Hepatocyte (in vitro differentiated cells): ENCODE measurements around the gene PRDM16. TPM values are rescaled to one million over a fixed set of nuclear protein-coding genes. Genes with fewer than 3 reads are reported as not detected.

Source experiments
- DNase-seq: peaks from one replicate; pipeline ENCODE4 v3.0.0-alpha.2; 2016; ENCODE audit warnings: low spot score
- H2AFZ ChIP-seq: fragments of 200-600 bp; sonication (generic); 2 replicates; pipeline ENCODE4 v1.6.0; 2016; ENCODE audit warnings: antibody characterized with exemption, mild to moderate bottlenecking
- H3K27ac ChIP-seq: fragments of 200-600 bp; sonication (generic); 2 replicates; pipeline ENCODE4 v1.5.1; 2016; ENCODE audit warnings: mild to moderate bottlenecking
- H3K27me3 ChIP-seq: fragments of 200-600 bp; sonication (generic); 2 replicates; pipeline ENCODE4 v1.6.1; 2016
- H3K36me3 ChIP-seq: fragments of 200-600 bp; sonication (generic); replicated peaks from 2 replicates; pipeline ENCODE4 v1.5.1; 2016; ENCODE audit warnings: low read depth; ENCODE audit not compliant: insufficient read depth
- H3K4me1 ChIP-seq: fragments of 200-600 bp; sonication (generic); 2 replicates; pipeline ENCODE4 v1.5.1; 2016; ENCODE audit warnings: mild to moderate bottlenecking, moderate library complexity; ENCODE audit not compliant: insufficient read depth
- H3K4me2 ChIP-seq: fragments of 200-600 bp; sonication (generic); 2 replicates; pipeline ENCODE4 v1.6.0; 2016
- H3K4me3 ChIP-seq: fragments of 200-600 bp; sonication (generic); 2 replicates; pipeline ENCODE4 v1.5.1; 2016; ENCODE audit warnings: mild to moderate bottlenecking
- H3K79me2 ChIP-seq: fragments of 200-600 bp; sonication (generic); 2 replicates; pipeline ENCODE4 v1.6.0; 2017; ENCODE audit warnings: mild to moderate bottlenecking
- H3K9me2 ChIP-seq: fragments of 200-600 bp; sonication (generic); replicated peaks from 2 replicates; pipeline ENCODE4 v1.6.0; 2017; ENCODE audit warnings: mild to moderate bottlenecking; ENCODE audit not compliant: insufficient read depth
- H3K9me3 ChIP-seq: fragments of 200-600 bp; sonication (generic); 2 replicates; pipeline ENCODE4 v1.5.1; 2016; ENCODE audit warnings: low read depth, mild to moderate bottlenecking
- H4K20me1 ChIP-seq: fragments of 200-600 bp; sonication (generic); 2 replicates; pipeline ENCODE4 v1.6.0; 2016; ENCODE audit warnings: mild to moderate bottlenecking; ENCODE audit not compliant: insufficient read depth, poor library complexity, severe bottlenecking
- CTCF ChIP-seq: fragments of 200-600 bp; sonication (generic); IDR thresholded peaks from 2 replicates; pipeline ENCODE4 v1.5.1; 2016; ENCODE audit warnings: antibody characterized with exemption, mild to moderate bottlenecking; ENCODE audit not compliant: poor library complexity
- EZH2 ChIP-seq: fragments of 200-600 bp; sonication (generic); IDR thresholded peaks from 2 replicates; pipeline ENCODE4 v1.6.1; 2016; ENCODE audit warnings: antibody characterized with exemption, mild to moderate bottlenecking, borderline replicate concordance
- EZH2phosphoT487 ChIP-seq: fragments of 200-600 bp; sonication (generic); IDR thresholded peaks from one replicate; pipeline ENCODE4 v1.6.1; 2018; ENCODE audit warnings: antibody characterized with exemption, mild to moderate bottlenecking, low read depth, moderate library complexity; ENCODE audit not compliant: unreplicated experiment, severe bottlenecking
- whole genome bisulfite sequencing: methylation state at CpG from one replicate; pipeline ENCODE4 v1.1.6; 2016; ENCODE audit warnings: low lambda C conversion rate; ENCODE audit errors: missing lambda C conversion rate; 5-methylcytosine and 5-hydroxymethylcytosine counted together
- polyA plus RNA-seq: library from polyadenylated mRNA; unstranded; fragments of >200 nt; fragmentation: Nextera tagmentation; extraction: Ambion mirVana; gene quantifications from 2 replicates; pipeline ENCODE4 v1.2.1, GENCODE V29; 2016
- total RNA-seq: library from RNA; depleted of rRNA; stranded (reverse); fragments of >200 nt; gene quantifications from 2 replicates; pipeline ENCODE4 v1.2.3, GENCODE V29; 2014

Gene PRDM16
- total and polyA plus RNA-seq, 2 experiments from 2014 or later, result 8.1 to 9.9 TPM

GRCh38 chr1:3065396-3065795 lies 3.6 kb upstream of the PRDM16 start:
- Histone ChIP-seq H3K4me2 (no peak overlapping the region), H3K4me3 (no peak overlapping the region), H3K36me3 (no peaks in the 10 kb centered on the region), H3K9me3 (no peaks in the 10 kb centered on the region), H2AFZ (no peak overlapping the region), H3K27me3 (peaks cover 69% of the 10 kb centered on the region), H3K79me2 (no peaks in the 10 kb centered on the region), H3K9me2 (no peaks in the 10 kb centered on the region), H4K20me1 (no peaks in the 10 kb centered on the region), H3K4me1 (peaks cover 24% of the 10 kb centered on the region), H3K27ac (no peak overlapping the region)
- no peak for TF ChIP-seq CTCF
- no peak for TF ChIP-seq EZH2phosphoT487
- no peak for TF ChIP-seq EZH2
- WGBS, result 74% methylated on average over 4 of the region's 8 CpGs
- DNase-seq, result no peak

DNA sequence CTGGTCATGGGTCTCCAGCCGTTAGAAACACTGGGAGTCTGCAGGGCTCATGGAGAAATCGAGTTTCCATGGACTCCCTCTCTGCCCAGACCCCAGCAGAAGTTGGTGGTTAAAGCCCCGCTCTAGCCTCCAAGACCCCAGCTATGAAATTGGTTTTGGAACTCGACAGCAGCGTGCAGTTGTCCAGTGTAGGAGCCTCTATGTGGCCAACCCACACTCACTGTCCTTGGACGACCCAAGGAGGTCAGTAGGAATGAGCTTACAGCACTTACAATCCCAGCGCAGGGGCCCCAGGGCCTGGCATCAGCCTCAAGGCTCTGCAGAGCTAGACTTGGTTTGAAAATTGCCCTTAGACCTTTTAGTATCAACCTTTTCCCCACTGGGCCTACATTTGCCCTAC lies 3.2 kb upstream of the PRDM16 start:
- TF ChIP-seq EZH2, result no peak
- no peak for TF ChIP-seq CTCF
- TF ChIP-seq EZH2phosphoT487, result no peak
- peaks cover 72% of the 10 kb centered on the region for H3K27me3 ChIP-seq
- no peak overlapping the region for H2AFZ ChIP-seq
- H3K4me2 ChIP-seq, result no peak overlapping the region
- H3K4me1 ChIP-seq, result peaks cover 27% of the 10 kb centered on the region
- H4K20me1 ChIP-seq, result no peaks in the 10 kb centered on the region
- WGBS, result 82% methylated on average over 7 of the region's 7 CpGs
- H3K9me2 ChIP-seq, result no peaks in the 10 kb centered on the region
- no peak for DNase-seq
- no peak overlapping the region for H3K27ac ChIP-seq
- peaks cover 1% of the 10 kb centered on the region for H3K79me2 ChIP-seq
- H3K9me3 ChIP-seq, result no peaks in the 10 kb centered on the region
- no peak overlapping the region for H3K4me3 ChIP-seq
- H3K36me3 ChIP-seq, result no peaks in the 10 kb centered on the region

GRCh38 chr1:3066250-3066711 lies 2.7 kb upstream of the PRDM16 start:
- peak overlapping the region; percentile 95 for H3K4me2 ChIP-seq
- H3K79me2 ChIP-seq, result peaks cover 6% of the 10 kb centered on the region
- no peaks in the 10 kb centered on the region for H3K9me3 ChIP-seq
- H4K20me1 ChIP-seq, result no peaks in the 10 kb centered on the region
- no peaks in the 10 kb centered on the region for H3K9me2 ChIP-seq
- no peak overlapping the region for H3K27ac ChIP-seq
- no peaks in the 10 kb centered on the region for H3K36me3 ChIP-seq
- no peak overlapping the region for H2AFZ ChIP-seq
- TF ChIP-seq EZH2phosphoT487 (no peak), EZH2 (no peak), CTCF (peak; percentile 41)
- H3K4me1 ChIP-seq, result peaks cover 29% of the 10 kb centered on the region
- peaks cover 75% of the 10 kb centered on the region for H3K27me3 ChIP-seq
- 55% methylated on average over 11 of the region's 11 CpGs for WGBS
- no peak overlapping the region for H3K4me3 ChIP-seq
- DNase-seq, result peak; percentile 68

DNA sequence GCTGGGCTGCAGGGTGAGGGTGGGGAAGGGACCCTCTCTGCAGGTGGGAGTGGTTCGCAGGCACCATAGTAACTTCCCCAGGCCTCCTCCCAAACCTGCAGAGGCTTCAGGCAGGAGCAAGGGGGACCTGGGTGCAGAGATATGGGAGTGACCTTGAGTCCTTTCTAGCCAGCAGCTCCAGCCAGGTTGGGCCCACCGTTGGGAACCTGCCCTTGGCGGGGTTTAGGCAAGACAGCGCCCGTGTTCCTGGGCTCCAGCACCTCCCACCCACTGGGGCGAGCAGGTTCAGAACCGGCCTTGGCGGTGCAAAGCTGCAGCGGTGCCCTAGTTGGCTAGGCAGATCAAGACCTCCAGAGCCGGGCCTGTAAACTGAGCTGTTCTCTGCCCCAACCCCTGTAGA lies 2.2 kb upstream of the PRDM16 start:
- Histone ChIP-seq H3K4me3 (no peak overlapping the region), H4K20me1 (no peaks in the 10 kb centered on the region), H3K36me3 (no peaks in the 10 kb centered on the region), H3K79me2 (peaks cover 9% of the 10 kb centered on the region), H3K27me3 (peaks cover 75% of the 10 kb centered on the region), H3K9me2 (no peaks in the 10 kb centered on the region), H3K27ac (no peak overlapping the region), H3K9me3 (no peaks in the 10 kb centered on the region), H3K4me1 (peaks cover 29% of the 10 kb centered on the region), H3K4me2 (peak overlapping the region; percentile 95), H2AFZ (no peak overlapping the region)
- DNase-seq, result no peak
- TF ChIP-seq CTCF (no peak), EZH2 (no peak), EZH2phosphoT487 (no peak)
- WGBS, result 85% methylated on average over 10 of the region's 10 CpGs
